Cardiac muscle cell (in vitro differentiated cells and primary cell): Measurements from ENCODE around the gene CHI3L1. TPM values are rescaled to one million over a fixed set of nuclear protein-coding genes. Genes with fewer than 3 reads are reported as not detected.

ENCODE experiments used
- DNase-seq, 2 donors: peaks; one replicate each; pipeline versions ENCODE4 v3.0.0 to v3.0.0-alpha.2; 2010 to 2017; ENCODE audit warnings: low read depth in 1 of 2, low spot score in 1 of 2
- H3K27ac ChIP-seq: fragments of 200-600 bp; sonication (generic); 2 replicates; pipeline ENCODE4 v1.5.1; 2016
- H3K27me3 ChIP-seq: fragments of 200-600 bp; sonication (generic); 2 replicates; pipeline ENCODE4 v1.6.0; 2016; ENCODE audit warnings: control low read depth
- H3K36me3 ChIP-seq: fragments of 200-600 bp; sonication (generic); 2 replicates; pipeline ENCODE4 v1.5.1; 2016; ENCODE audit warnings: control low read depth
- H3K4me1 ChIP-seq: fragments of 200-600 bp; sonication (generic); 2 replicates; pipeline ENCODE4 v1.8.1; 2017; ENCODE audit warnings: low read depth, mild to moderate bottlenecking, mixed run types
- H3K4me3 ChIP-seq: fragments of 200-600 bp; sonication (generic); 2 replicates; pipeline ENCODE4 v1.5.1; 2016; ENCODE audit warnings: mild to moderate bottlenecking
- H3K9me3 ChIP-seq: fragments of 200-600 bp; sonication (generic); 2 replicates; pipeline ENCODE4 v1.5.1; 2017; ENCODE audit warnings: low read depth, mild to moderate bottlenecking, control low read depth
- polyA plus RNA-seq: library from polyadenylated mRNA; unstranded; fragments of >200 nt; fragmentation: Nextera tagmentation; extraction: Ambion mirVana; gene quantifications from 2 replicates; pipeline ENCODE4 v1.2.1, GENCODE V29; 2016
- total RNA-seq: library from RNA; depleted of rRNA; stranded (reverse); fragments of >200 nt; gene quantifications from 2 replicates; pipeline ENCODE4 v1.2.3, GENCODE V29; 2016
- TF ChIP-seq, protein P1 (sequence below): IDR thresholded peaks from 2 replicates; pipeline ENCODE4 v1.5.1; 2012; ENCODE audit warnings: low read depth, mild to moderate bottlenecking, low read length

The CHI3L1 gene
- total and polyA plus RNA-seq, 2 experiments from 2014 or later: 1.4 TPM; not detected in 1

DNA sequence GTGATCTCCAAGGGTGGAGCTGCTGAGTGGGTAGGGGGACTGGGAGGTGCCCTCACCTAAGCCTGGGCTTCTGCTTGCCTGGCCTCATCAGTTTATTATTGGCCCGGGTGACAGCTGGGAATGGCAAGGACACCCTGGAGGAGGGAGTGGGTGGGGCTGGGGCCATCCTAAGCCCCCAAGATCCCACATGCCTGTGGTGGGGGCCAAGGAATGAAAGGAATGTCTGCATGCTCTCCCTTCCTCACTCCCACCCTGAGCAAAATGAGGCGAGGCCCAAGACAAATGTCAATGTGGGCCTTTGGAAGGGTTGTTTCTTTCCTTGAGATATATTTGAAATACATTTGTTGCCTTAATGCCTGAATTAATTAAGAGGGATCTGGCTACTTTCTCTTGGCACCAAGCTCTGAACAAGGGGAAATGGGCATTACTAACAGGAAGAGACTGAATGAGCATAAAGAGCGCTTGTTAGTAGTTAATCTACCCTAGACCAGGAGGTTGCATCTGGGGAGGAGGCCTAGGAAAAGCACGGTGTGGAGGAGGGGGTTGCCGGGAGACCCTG lies 19.7 kb upstream of the CHI3L1 start:
- Histone ChIP-seq H3K27ac (no peak overlapping the region), H3K4me3 (no peak overlapping the region), H3K36me3 (no peaks in the 10 kb centered on the region), H3K9me3 (no peaks in the 10 kb centered on the region), H3K27me3 (peaks cover 3% of the 10 kb centered on the region), H3K4me1 (no peaks in the 10 kb centered on the region)
- TF ChIP-seq, protein P1, sequence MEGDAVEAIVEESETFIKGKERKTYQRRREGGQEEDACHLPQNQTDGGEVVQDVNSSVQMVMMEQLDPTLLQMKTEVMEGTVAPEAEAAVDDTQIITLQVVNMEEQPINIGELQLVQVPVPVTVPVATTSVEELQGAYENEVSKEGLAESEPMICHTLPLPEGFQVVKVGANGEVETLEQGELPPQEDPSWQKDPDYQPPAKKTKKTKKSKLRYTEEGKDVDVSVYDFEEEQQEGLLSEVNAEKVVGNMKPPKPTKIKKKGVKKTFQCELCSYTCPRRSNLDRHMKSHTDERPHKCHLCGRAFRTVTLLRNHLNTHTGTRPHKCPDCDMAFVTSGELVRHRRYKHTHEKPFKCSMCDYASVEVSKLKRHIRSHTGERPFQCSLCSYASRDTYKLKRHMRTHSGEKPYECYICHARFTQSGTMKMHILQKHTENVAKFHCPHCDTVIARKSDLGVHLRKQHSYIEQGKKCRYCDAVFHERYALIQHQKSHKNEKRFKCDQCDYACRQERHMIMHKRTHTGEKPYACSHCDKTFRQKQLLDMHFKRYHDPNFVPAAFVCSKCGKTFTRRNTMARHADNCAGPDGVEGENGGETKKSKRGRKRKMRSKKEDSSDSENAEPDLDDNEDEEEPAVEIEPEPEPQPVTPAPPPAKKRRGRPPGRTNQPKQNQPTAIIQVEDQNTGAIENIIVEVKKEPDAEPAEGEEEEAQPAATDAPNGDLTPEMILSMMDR: no peak
- DNase-seq: no peak

GRCh38 chr1:203204756-203205155 lies 18.3 kb upstream of the CHI3L1 start:
- Histone ChIP-seq H3K9me3 (no peaks in the 10 kb centered on the region), H3K4me1 (no peaks in the 10 kb centered on the region), H3K27me3 (peaks cover 3% of the 10 kb centered on the region), H3K4me3 (no peak overlapping the region), H3K36me3 (no peaks in the 10 kb centered on the region), H3K27ac (no peak overlapping the region)
- no peak for DNase-seq
- TF ChIP-seq, protein P1: no peak

DNA sequence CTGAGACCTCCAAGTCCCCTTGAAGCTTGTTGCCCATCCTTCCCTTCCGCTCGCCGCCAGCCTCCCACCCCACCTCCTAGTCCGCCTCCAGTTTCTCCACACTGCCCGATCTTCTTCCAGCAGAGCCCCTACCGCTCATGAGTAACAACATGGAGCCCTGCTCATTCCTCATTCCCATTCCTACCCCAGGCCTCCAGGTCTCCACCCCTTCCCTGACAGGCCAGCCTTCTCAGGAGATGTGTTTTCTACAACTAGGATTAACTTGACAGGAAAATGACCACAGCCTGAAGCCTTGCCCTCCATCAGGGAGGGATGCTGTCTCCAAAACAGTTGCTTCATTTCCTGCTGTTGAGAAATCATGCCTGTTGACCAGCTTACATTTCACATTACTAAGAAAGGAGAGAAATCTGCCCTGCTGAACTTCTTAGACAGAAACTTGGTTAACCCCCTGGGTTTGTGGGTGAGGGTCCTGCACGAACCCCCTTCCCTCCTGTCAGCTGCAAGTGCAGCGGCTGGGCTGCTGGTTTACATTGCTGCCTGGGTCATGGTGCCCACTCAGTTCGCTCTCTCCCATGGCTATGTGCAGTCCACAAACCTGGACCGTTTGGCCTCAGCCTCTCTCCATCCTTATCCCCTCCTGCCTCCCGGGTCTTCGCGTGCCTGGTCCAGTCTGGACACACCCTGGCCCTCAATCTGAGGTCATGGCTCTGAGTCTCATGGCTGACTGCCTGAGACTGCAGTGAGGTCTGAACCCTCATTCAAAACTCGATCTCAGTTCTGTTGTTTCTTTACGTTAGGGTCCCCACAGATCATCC lies 16.1 kb upstream of the CHI3L1 start:
- Histone ChIP-seq H3K27ac (no peak overlapping the region), H3K36me3 (no peaks in the 10 kb centered on the region), H3K4me3 (no peak overlapping the region), H3K4me1 (peaks cover 2% of the 10 kb centered on the region), H3K27me3 (peaks cover 3% of the 10 kb centered on the region), H3K9me3 (no peaks in the 10 kb centered on the region)
- TF ChIP-seq, protein P1: no peak
- DNase-seq: peak in 1 of 2 donors; percentile 99

DNA sequence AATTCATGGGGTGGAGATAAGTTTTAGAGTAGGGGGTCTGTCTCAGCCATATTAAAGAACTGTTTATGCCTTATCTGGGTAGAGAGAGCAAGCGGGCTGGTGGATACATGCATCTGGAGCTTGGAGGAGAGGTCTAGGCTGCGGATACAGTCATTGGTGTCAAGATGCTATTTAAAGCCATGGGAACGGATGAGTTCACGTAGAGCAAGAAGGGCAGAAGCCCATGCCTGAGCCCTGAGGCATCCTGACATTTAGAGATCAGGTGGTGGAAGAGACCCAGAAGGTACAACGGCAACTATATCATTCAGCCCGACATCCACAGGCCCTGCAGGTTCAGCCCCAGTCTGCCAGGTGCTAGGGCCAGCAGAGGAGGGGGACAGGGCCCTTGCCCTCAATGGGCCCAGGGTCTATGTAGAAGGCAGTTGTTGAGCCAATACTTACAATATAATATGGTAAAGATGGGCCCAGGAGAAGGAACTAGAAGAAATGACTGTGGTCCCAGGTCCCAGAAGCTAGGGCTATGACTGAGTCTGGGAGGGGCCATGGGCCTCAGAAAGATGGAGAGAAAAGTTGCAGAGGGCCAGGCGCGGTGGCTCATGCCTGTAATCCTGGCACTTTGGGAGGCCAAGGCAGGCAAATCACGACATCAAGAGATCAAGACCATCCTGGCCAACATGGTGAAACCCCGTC lies 15.2 kb upstream of the CHI3L1 start:
- Histone ChIP-seq H3K27ac (no peak overlapping the region), H3K4me3 (no peak overlapping the region), H3K9me3 (no peaks in the 10 kb centered on the region), H3K4me1 (peaks cover 4% of the 10 kb centered on the region), H3K27me3 (peaks cover 3% of the 10 kb centered on the region), H3K36me3 (no peaks in the 10 kb centered on the region)
- TF ChIP-seq, protein P1: no peak
- no peak for DNase-seq

- H3K9me3 ChIP-seq: no peaks in the 10 kb centered on the region
- H3K4me3 ChIP-seq: no peak overlapping the region
- no peak overlapping the region for H3K27ac ChIP-seq
- peaks cover 3% of the 10 kb centered on the region for H3K27me3 ChIP-seq
- TF ChIP-seq, protein P1: no peak
- no peaks in the 10 kb centered on the region for H3K36me3 ChIP-seq
- no peak for DNase-seq
- H3K4me1 ChIP-seq: peaks cover 4% of the 10 kb centered on the region
Observed at GRCh38 chr1:203200916-203201315, 14.4 kb upstream of the CHI3L1 start.
